GM19240 (cell line): ENCODE data around the gene SLC17A5.
"Not testable (repeated sequence)": the region's sequence is repeated elsewhere in the genome, so short reads cannot be mapped to it uniquely, and the experiment has no call there.

Experiments
- DNase-seq: peaks from one replicate; pipeline ENCODE4 v3.0.0; 2011; ENCODE audit warnings: low spot score; ENCODE audit not compliant: insufficient read length

SLC17A5 gene

GRCh38 chr6:73666393-73666792, 12.6 kb upstream of the SLC17A5 start:
- no peak for DNase-seq

- DNase-seq: no peak
These were observed 12.0 kb upstream of the SLC17A5 start for GRCh38 chr6:73665686-73666319.

GRCh38 chr6:73664701-73665100, 10.9 kb upstream of the SLC17A5 start:
- no peak for DNase-seq

GRCh38 chr6:73657201-73657600, 3.4 kb upstream of the SLC17A5 start:
- DNase-seq: no peak

GRCh38 chr6:73656531-73657145, 2.8 kb upstream of the SLC17A5 start:
- no peak for DNase-seq

- DNase-seq: no peak
These were observed 1.6 kb upstream of the SLC17A5 start for GRCh38 chr6:73655341-73655917.

- DNase-seq: peak; percentile 51
These were observed 888 bp downstream of the SLC17A5 start for GRCh38 chr6:73652637-73653570.

GRCh38 chr6:73649783-73650182, 4.0 kb downstream of the SLC17A5 start:
- DNase-seq: no peak

- no peak for DNase-seq
These were observed 5.6 kb downstream of the SLC17A5 start for GRCh38 chr6:73648166-73648565.

- no peak for DNase-seq
These were observed 8.7 kb downstream of the SLC17A5 start for GRCh38 chr6:73644941-73645591.

GRCh38 chr6:73644030-73644429, 9.8 kb downstream of the SLC17A5 start:
- no peak for DNase-seq

- DNase-seq: no peak
These were observed 11.3 kb downstream of the SLC17A5 start for GRCh38 chr6:73642530-73642929.

GRCh38 chr6:73640179-73640750, 13.5 kb downstream of the SLC17A5 start:
- DNase-seq: no peak

GRCh38 chr6:73639040-73639439, 14.8 kb downstream of the SLC17A5 start:
- no peak for DNase-seq

GRCh38 chr6:73637404-73637803, 16.4 kb downstream of the SLC17A5 start:
- DNase-seq: no peak

- no peak for DNase-seq
These were observed 17.7 kb downstream of the SLC17A5 start for GRCh38 chr6:73636048-73636447.

GRCh38 chr6:73632346-73632745, 21.4 kb downstream of the SLC17A5 start:
- no peak for DNase-seq

- no peak for DNase-seq
These were observed 21.9 kb downstream of the SLC17A5 start for GRCh38 chr6:73631849-73632248.

GRCh38 chr6:73630401-73630800, 23.4 kb downstream of the SLC17A5 start:
- no peak for DNase-seq

GRCh38 chr6:73624896-73625295, 28.9 kb downstream of the SLC17A5 start:
- no peak for DNase-seq

- DNase-seq: not testable (repeated sequence)
These were observed 30.3 kb downstream of the SLC17A5 start for GRCh38 chr6:73623480-73623879.
